Caco-2 (cell line): ENCODE data around the gene ZNF593. TPM values are rescaled to one million over a fixed set of nuclear protein-coding genes. Genes with fewer than 3 reads are reported as not detected.
A peak's percentile ranks its signal among the peaks of the same experiment; 100 is the strongest.

Source experiments
- BruUV-seq: library from RNA; stranded (reverse); fragments of 400-500 nt; replicated peaks from 2 replicates; lab custom pipeline; 2021; lab: Mats Ljungman, UMichigan
- CTCF ChIA-PET: fragments of 300-600 bp; sonication (Branson Sonifier 250); formaldehyde crosslinking; loops from one replicate; lab custom pipeline; 2022; ENCODE audit warnings: antibody characterized with exemption; lab: Charles Lee
- POLR2A ChIA-PET: fragments of 300-600 bp; sonication (Branson Sonifier 250); formaldehyde crosslinking; loops from one replicate; lab custom pipeline; 2022; ENCODE audit warnings: antibody characterized with exemption; lab: Charles Lee
- DNase-seq, 2 experiments: peaks; one replicate each; pipeline versions ENCODE4 v3.0.0 to v3.0.0-alpha.2; 2020 to 2022
- H3K27me3 ChIP-seq: replicated peaks from 2 replicates; pipeline ENCODE4 v1.6.0; 2011; ENCODE audit warnings: low read length; ENCODE audit not compliant: control insufficient read depth, insufficient read depth
- H3K36me3 ChIP-seq: 2 replicates; pipeline ENCODE4 v1.5.1; 2011; ENCODE audit warnings: low read length; ENCODE audit not compliant: control insufficient read depth, insufficient read depth
- H3K4me1 ChIP-seq: fragments of 250-450 bp; sonication (Bioruptor Pico); 2 replicates; pipeline ENCODE4 v1.5.1; 2020; ENCODE audit warnings: mild to moderate bottlenecking
- H3K4me3 ChIP-seq: 2 replicates; pipeline ENCODE4 v1.5.1; 2011; ENCODE audit warnings: low read depth, mild to moderate bottlenecking, control low read depth, low read length
- H3K9me3 ChIP-seq: fragments of 250-450 bp; sonication (Bioruptor Pico); 2 replicates; pipeline ENCODE4 v1.5.1; 2020; ENCODE audit warnings: mild to moderate bottlenecking, moderate library complexity
- H3K27ac Mint-ChIP-seq: one replicate; pipeline ENCODE4 v1.8.0; 2022; ENCODE audit warnings: mixed read lengths; ENCODE audit not compliant: unreplicated experiment
- H3K27me3 Mint-ChIP-seq: one replicate; pipeline ENCODE4 v1.8.0; 2022; ENCODE audit warnings: mixed read lengths; ENCODE audit not compliant: insufficient read depth, unreplicated experiment
- H3K36me3 Mint-ChIP-seq: one replicate; pipeline ENCODE4 v1.8.0; 2022; ENCODE audit warnings: mild to moderate bottlenecking, mixed read lengths; ENCODE audit not compliant: insufficient read depth, unreplicated experiment
- H3K4me1 Mint-ChIP-seq: one replicate; pipeline ENCODE4 v1.8.0; 2022; ENCODE audit warnings: low read depth, mixed read lengths; ENCODE audit not compliant: unreplicated experiment
- H3K4me3 Mint-ChIP-seq: one replicate; pipeline ENCODE4 v1.8.0; 2022; ENCODE audit warnings: mild to moderate bottlenecking, moderate library complexity, mixed read lengths; ENCODE audit not compliant: unreplicated experiment
- H3K9me3 Mint-ChIP-seq: one replicate; pipeline ENCODE4 v1.8.0; 2022; ENCODE audit warnings: mixed read lengths; ENCODE audit not compliant: unreplicated experiment
- CTCF ChIP-seq, 2 experiments: fragments of 200-600 bp in 1 of 2; IDR thresholded peaks; 1 replicate in 1 of 2; 2 replicates in 1 of 2; pipeline versions ENCODE4 v1.5.1 to v1.8.0; 2011 to 2022; ENCODE audit warnings: antibody characterized with exemption in 1 of 2, control low read depth in 1 of 2, inconsistent platforms in 1 of 2, low read depth in 1 of 2, low read length in 1 of 2, mild to moderate bottlenecking in 1 of 2, moderate library complexity in 1 of 2; ENCODE audit not compliant: insufficient read depth in 1 of 2, severe bottlenecking in 1 of 2, unreplicated experiment in 1 of 2
- intact Hi-C: fragments of 100-400 bp; cut with micrococcal nuclease; formaldehyde crosslinking; loops from one replicate; pipeline ENCODE4 v1.10.0; 2022; ENCODE audit not compliant: unreplicated experiment
- total RNA-seq: library from RNA; stranded (reverse); gene quantifications from 2 replicates; pipeline ENCODE4 v1.2.3, GENCODE V29; 2022

Gene ZNF593
- total RNA-seq, 1 experiment from 2014 or later, result 50.0 TPM

GRCh38 chr1:26164036-26164860 is 5.5 kb upstream of the ZNF593 start:
- peak in 1 of 2 experiments; percentile 67 for DNase-seq
- peak overlapping the region; percentile 36 for H3K4me3 ChIP-seq
- no peaks in the 10 kb centered on the region for H3K36me3 ChIP-seq
- Mint-ChIP-seq H3K36me3 (no peaks in the 10 kb centered on the region), H3K9me3 (no peaks in the 10 kb centered on the region), H3K4me1 (peaks cover 6% of the 10 kb centered on the region), H3K27ac (no peak overlapping the region), H3K27me3 (no peaks in the 10 kb centered on the region), H3K4me3 (peak overlapping the region; percentile 64)
- H3K27me3 ChIP-seq, result no peaks in the 10 kb centered on the region
- ChIA-PET POLR2A (no interaction called here), CTCF (no interaction called here)
- peaks cover 13% of the 10 kb centered on the region for H3K4me1 ChIP-seq
- no TSS peak for BruUV-seq
- peak; percentile 22 to 55 for TF ChIP-seq CTCF (IDR thresholded peaks at IDR 0.05; ENCODE audit: insufficient read depth in 1 of 2, low read depth in 1 of 2, low read length in 1 of 2, severe bottlenecking in 1 of 2, unreplicated experiment in 1 of 2)
- intact Hi-C loops, result loop anchor here (5.0 kb wide), 1 partner anchor 127 kb away; no protein-coding TSS in a partner anchor
- H3K9me3 ChIP-seq, result no peaks in the 10 kb centered on the region

GRCh38 chr1:26164861-26165842 is 4.6 kb upstream of the ZNF593 start:
- no TSS peak for BruUV-seq
- ChIA-PET POLR2A (no interaction called here), CTCF (no interaction called here)
- Histone ChIP-seq H3K9me3 (no peaks in the 10 kb centered on the region), H3K36me3 (no peaks in the 10 kb centered on the region), H3K4me1 (peaks cover 9% of the 10 kb centered on the region; the same call in 1 of the 2 replicates), H3K4me3 (no peak overlapping the region; the same call in 1 of the 2 replicates), H3K27me3 (no peaks in the 10 kb centered on the region)
- intact Hi-C loops, result loop anchor here (5.0 kb wide), 1 partner anchor 128 kb away; no protein-coding TSS in a partner anchor
- TF ChIP-seq CTCF (IDR thresholded peaks at IDR 0.05; ENCODE audit: insufficient read depth in 1 of 2, low read depth in 1 of 2, low read length in 1 of 2, severe bottlenecking in 1 of 2, unreplicated experiment in 1 of 2), result no peak
- H3K9me3 Mint-ChIP-seq, result no peaks in the 10 kb centered on the region
- peaks cover 6% of the 10 kb centered on the region for H3K4me1 Mint-ChIP-seq
- no peak for DNase-seq
- peaks cover 6% of the 10 kb centered on the region for H3K36me3 Mint-ChIP-seq
- no peak overlapping the region for H3K27ac Mint-ChIP-seq
- H3K4me3 Mint-ChIP-seq, result peak overlapping the region; percentile 64
- H3K27me3 Mint-ChIP-seq, result no peaks in the 10 kb centered on the region

GRCh38 chr1:26166719-26167281 is 2.9 kb upstream of the ZNF593 start:
- Histone ChIP-seq H3K4me1 (peaks cover 6% of the 10 kb centered on the region; the same call in 1 of the 2 replicates), H3K4me3 (no peak overlapping the region), H3K36me3 (no peaks in the 10 kb centered on the region), H3K9me3 (no peaks in the 10 kb centered on the region), H3K27me3 (no peaks in the 10 kb centered on the region)
- H3K9me3 Mint-ChIP-seq, result no peaks in the 10 kb centered on the region
- peaks cover 6% of the 10 kb centered on the region for H3K4me1 Mint-ChIP-seq
- CTCF ChIA-PET, result no interaction called here
- peaks cover 9% of the 10 kb centered on the region for H3K36me3 Mint-ChIP-seq
- H3K27me3 Mint-ChIP-seq, result no peaks in the 10 kb centered on the region
- no peak overlapping the region for H3K27ac Mint-ChIP-seq
- no peak overlapping the region for H3K4me3 Mint-ChIP-seq
- DNase-seq, result no peak
- intact Hi-C loops, result no loop called here
- TF ChIP-seq CTCF (IDR thresholded peaks at IDR 0.05; ENCODE audit: insufficient read depth in 1 of 2, low read depth in 1 of 2, low read length in 1 of 2, severe bottlenecking in 1 of 2, unreplicated experiment in 1 of 2), result no peak
- POLR2A ChIA-PET, result no interaction called here
- BruUV-seq, result no TSS peak
